Measurements from ENCODE around the gene XIRP1.

DNA sequence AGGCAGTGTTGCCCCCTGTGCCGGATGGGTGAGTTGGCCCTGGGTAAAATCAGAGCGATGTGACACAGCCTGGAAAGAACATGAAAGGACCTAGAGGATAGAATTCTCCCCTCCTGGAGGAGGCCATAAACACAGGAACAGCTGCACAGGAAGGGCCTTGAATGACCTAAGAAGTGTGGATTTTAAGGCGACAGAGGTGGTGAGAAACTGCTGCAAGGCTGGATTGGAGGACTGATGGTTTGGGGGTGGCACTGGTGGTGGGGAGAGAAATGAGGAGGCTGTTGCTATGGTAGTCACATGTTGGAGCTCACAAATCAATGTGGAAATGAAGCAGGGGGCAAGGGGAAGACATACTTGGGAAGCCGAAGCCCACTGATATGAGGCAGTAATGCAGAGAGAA is 13.8 kb downstream of the XIRP1 start:
- TF ChIP-seq, protein P1, sequence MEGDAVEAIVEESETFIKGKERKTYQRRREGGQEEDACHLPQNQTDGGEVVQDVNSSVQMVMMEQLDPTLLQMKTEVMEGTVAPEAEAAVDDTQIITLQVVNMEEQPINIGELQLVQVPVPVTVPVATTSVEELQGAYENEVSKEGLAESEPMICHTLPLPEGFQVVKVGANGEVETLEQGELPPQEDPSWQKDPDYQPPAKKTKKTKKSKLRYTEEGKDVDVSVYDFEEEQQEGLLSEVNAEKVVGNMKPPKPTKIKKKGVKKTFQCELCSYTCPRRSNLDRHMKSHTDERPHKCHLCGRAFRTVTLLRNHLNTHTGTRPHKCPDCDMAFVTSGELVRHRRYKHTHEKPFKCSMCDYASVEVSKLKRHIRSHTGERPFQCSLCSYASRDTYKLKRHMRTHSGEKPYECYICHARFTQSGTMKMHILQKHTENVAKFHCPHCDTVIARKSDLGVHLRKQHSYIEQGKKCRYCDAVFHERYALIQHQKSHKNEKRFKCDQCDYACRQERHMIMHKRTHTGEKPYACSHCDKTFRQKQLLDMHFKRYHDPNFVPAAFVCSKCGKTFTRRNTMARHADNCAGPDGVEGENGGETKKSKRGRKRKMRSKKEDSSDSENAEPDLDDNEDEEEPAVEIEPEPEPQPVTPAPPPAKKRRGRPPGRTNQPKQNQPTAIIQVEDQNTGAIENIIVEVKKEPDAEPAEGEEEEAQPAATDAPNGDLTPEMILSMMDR (conservative IDR thresholded peaks at IDR 0.05 in 1 of 2, IDR thresholded peaks at IDR 0.05 in 1 of 2; ENCODE audit: extremely low read depth in 1 of 2, insufficient read depth in 1 of 2, low read depth in 1 of 2, low read length in 2 of 2), result no peak
- no peak for TF ChIP-seq EZH2 (IDR thresholded peaks at IDR 0.05; ENCODE audit: borderline replicate concordance, low read length)
